Measurements from ENCODE around the gene DPEP2NB. TPM values are rescaled to one million over a fixed set of nuclear protein-coding genes. Genes with fewer than 3 reads are reported as not detected.
"Not testable (repeated sequence)": the region's sequence is repeated elsewhere in the genome, so short reads cannot be mapped to it uniquely, and the experiment has no call there.

DPEP2NB gene
- total RNA-seq, 1 experiment from 2014 or later: not detected

- H3K4me1 Mint-ChIP-seq (ENCODE audit: low read depth, unreplicated experiment): no peaks in the 10 kb centered on the region
- H3K36me3 Mint-ChIP-seq (ENCODE audit: insufficient read depth, unreplicated experiment): no peaks in the 10 kb centered on the region
- CTCF ChIA-PET: no interaction called here
- intact Hi-C loops (cut with micrococcal nuclease; ENCODE audit: unreplicated experiment): no loop called here
- no TSS peak for BruUV-seq (replicated peaks)
- peaks cover 34% of the 10 kb centered on the region for H3K27me3 Mint-ChIP-seq (ENCODE audit: unreplicated experiment)
- no peak overlapping the region for H3K4me3 Mint-ChIP-seq (ENCODE audit: low read depth, unreplicated experiment)
- no peaks in the 10 kb centered on the region for H3K9me3 Mint-ChIP-seq (ENCODE audit: low read depth, unreplicated experiment)
- no peak overlapping the region for H3K27ac Mint-ChIP-seq (ENCODE audit: unreplicated experiment)
- no peak for TF ChIP-seq CTCF (IDR thresholded peaks at IDR 0.05; ENCODE audit: unreplicated experiment)
- DNase-seq: no peak
Measured at GRCh38 chr16:67977469-67978227, 38.1 kb downstream of the DPEP2NB start.

GRCh38 chr16:67977005-67977404 is 38.7 kb downstream of the DPEP2NB start:
- TF ChIP-seq CTCF (IDR thresholded peaks at IDR 0.05; ENCODE audit: unreplicated experiment): no peak
- no peak overlapping the region for H3K27ac Mint-ChIP-seq (ENCODE audit: unreplicated experiment)
- no peaks in the 10 kb centered on the region for H3K9me3 Mint-ChIP-seq (ENCODE audit: low read depth, unreplicated experiment)
- no peaks in the 10 kb centered on the region for H3K4me1 Mint-ChIP-seq (ENCODE audit: low read depth, unreplicated experiment)
- CTCF ChIA-PET: no interaction called here
- DNase-seq: no peak
- no peaks in the 10 kb centered on the region for H3K36me3 Mint-ChIP-seq (ENCODE audit: insufficient read depth, unreplicated experiment)
- no peak overlapping the region for H3K4me3 Mint-ChIP-seq (ENCODE audit: low read depth, unreplicated experiment)
- intact Hi-C loops (cut with micrococcal nuclease; ENCODE audit: unreplicated experiment): no loop called here
- H3K27me3 Mint-ChIP-seq (ENCODE audit: unreplicated experiment): peaks cover 31% of the 10 kb centered on the region
- no TSS peak for BruUV-seq (replicated peaks)

- Mint-ChIP-seq H3K4me1 (ENCODE audit: low read depth, unreplicated experiment) (no peaks in the 10 kb centered on the region), H3K4me3 (ENCODE audit: low read depth, unreplicated experiment) (no peak overlapping the region), H3K27ac (ENCODE audit: unreplicated experiment) (no peak overlapping the region), H3K9me3 (ENCODE audit: low read depth, unreplicated experiment) (no peaks in the 10 kb centered on the region), H3K27me3 (ENCODE audit: unreplicated experiment) (peaks cover 31% of the 10 kb centered on the region), H3K36me3 (ENCODE audit: insufficient read depth, unreplicated experiment) (no peaks in the 10 kb centered on the region)
- CTCF ChIA-PET: no interaction called here
- BruUV-seq (replicated peaks): no TSS peak
- no peak for TF ChIP-seq CTCF (IDR thresholded peaks at IDR 0.05; ENCODE audit: unreplicated experiment)
- intact Hi-C loops (cut with micrococcal nuclease; ENCODE audit: unreplicated experiment): no loop called here
- no peak for DNase-seq
Measured at GRCh38 chr16:67976205-67976604, 39.5 kb downstream of the DPEP2NB start.

GRCh38 chr16:67975321-67976105 is 40.2 kb downstream of the DPEP2NB start:
- Mint-ChIP-seq H3K9me3 (ENCODE audit: low read depth, unreplicated experiment) (no peaks in the 10 kb centered on the region), H3K27ac (ENCODE audit: unreplicated experiment) (no peak overlapping the region), H3K4me3 (ENCODE audit: low read depth, unreplicated experiment) (no peak overlapping the region), H3K4me1 (ENCODE audit: low read depth, unreplicated experiment) (no peaks in the 10 kb centered on the region), H3K27me3 (ENCODE audit: unreplicated experiment) (peaks cover 31% of the 10 kb centered on the region), H3K36me3 (ENCODE audit: insufficient read depth, unreplicated experiment) (no peaks in the 10 kb centered on the region)
- BruUV-seq (replicated peaks): no TSS peak
- CTCF ChIA-PET: no interaction called here
- TF ChIP-seq CTCF (IDR thresholded peaks at IDR 0.05; ENCODE audit: unreplicated experiment): no peak
- intact Hi-C loops (cut with micrococcal nuclease; ENCODE audit: unreplicated experiment): no loop called here
- no peak for DNase-seq

- H3K27me3 Mint-ChIP-seq (ENCODE audit: unreplicated experiment): peaks cover 20% of the 10 kb centered on the region
- CTCF ChIA-PET: interaction anchor here (0.6 to 0.7 kb wide), 2 partner anchors 37 to 99 kb away, joined by 3 to 9 read pairs; no protein-coding TSS in a partner anchor
- DNase-seq; H3K27ac Mint-ChIP-seq (ENCODE audit: unreplicated experiment); H3K9me3 Mint-ChIP-seq (ENCODE audit: low read depth, unreplicated experiment); intact Hi-C loops (cut with micrococcal nuclease; ENCODE audit: unreplicated experiment); H3K4me3 Mint-ChIP-seq (ENCODE audit: low read depth, unreplicated experiment); BruUV-seq (replicated peaks): not testable (repeated sequence)
- H3K4me1 Mint-ChIP-seq (ENCODE audit: low read depth, unreplicated experiment): peaks cover 18% of the 10 kb centered on the region
- peaks cover 27% of the 10 kb centered on the region for H3K36me3 Mint-ChIP-seq (ENCODE audit: insufficient read depth, unreplicated experiment)
Measured at GRCh38 chr16:67972285-67972684, 43.4 kb downstream of the DPEP2NB start.

Measured in Calu3 (cell line).